ENCODE data around the gene AK9.
"Not testable (repeated sequence)": the region's sequence is repeated elsewhere in the genome, so short reads cannot be mapped to it uniquely, and the experiment has no call there.

AK9 gene

GRCh38 chr6:109690737-109691621 is at the start of gene AK9, which contains the start of gene FIG4:
Gene AK9 (minus strand): TSS chr6:109691202. CDS start chr6:109675745, 15,457 bp downstream.
Gene FIG4 (plus strand): TSS chr6:109691296. CDS start chr6:109691436, 140 bp downstream.
- peak; percentile 81 to 93 for DNase-seq (ENCODE audit: low read depth in 2 of 2)

- DNase-seq (ENCODE audit: low read depth in 2 of 2), result no peak
Measured at GRCh38 chr6:109740787-109741186, 49.8 kb upstream of the AK9 start.

- no peak for DNase-seq (ENCODE audit: low read depth in 2 of 2)
Measured at GRCh38 chr6:109739686-109740085, 48.7 kb upstream of the AK9 start.

DNA sequence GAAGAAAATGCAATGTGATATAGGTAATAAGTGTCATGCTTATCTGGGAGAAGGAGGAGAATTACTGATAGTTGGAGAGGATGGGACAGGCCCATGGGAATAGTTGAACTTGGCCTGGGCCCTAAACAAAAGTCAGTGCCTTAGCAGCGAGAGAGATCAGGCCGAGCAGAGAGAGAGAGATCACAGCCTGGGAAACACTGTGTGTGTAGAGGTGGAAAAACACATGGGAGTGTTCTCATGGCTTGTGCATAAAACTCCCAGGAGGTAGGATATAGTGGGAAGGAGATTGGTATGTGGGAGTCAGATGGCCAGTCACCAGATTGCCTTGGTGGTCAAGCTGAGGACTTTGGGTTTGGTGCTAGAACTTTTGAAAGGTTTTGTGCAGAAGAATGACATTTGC is 47.7 kb upstream of the AK9 start:
- DNase-seq (ENCODE audit: low read depth in 2 of 2), result no peak

DNA sequence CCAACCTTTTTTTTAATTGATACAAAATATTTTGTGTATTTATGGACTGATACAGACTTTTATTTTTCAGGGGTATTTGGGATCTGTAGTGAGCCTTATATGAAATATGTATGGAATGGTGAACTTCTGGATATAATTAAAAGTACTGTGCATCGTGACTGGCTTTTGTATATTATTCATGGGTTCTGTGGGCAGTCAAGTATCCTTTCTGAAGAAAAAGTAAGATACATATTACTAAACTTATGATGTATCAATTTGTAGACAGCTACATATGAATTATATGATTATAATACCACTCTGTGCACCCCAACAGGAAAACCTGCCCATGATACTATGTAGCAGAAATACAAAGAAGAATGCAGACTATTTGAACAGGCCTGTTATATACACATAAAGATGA is 47.3 kb upstream of the AK9 start:
- no peak for DNase-seq (ENCODE audit: low read depth in 2 of 2)

DNA sequence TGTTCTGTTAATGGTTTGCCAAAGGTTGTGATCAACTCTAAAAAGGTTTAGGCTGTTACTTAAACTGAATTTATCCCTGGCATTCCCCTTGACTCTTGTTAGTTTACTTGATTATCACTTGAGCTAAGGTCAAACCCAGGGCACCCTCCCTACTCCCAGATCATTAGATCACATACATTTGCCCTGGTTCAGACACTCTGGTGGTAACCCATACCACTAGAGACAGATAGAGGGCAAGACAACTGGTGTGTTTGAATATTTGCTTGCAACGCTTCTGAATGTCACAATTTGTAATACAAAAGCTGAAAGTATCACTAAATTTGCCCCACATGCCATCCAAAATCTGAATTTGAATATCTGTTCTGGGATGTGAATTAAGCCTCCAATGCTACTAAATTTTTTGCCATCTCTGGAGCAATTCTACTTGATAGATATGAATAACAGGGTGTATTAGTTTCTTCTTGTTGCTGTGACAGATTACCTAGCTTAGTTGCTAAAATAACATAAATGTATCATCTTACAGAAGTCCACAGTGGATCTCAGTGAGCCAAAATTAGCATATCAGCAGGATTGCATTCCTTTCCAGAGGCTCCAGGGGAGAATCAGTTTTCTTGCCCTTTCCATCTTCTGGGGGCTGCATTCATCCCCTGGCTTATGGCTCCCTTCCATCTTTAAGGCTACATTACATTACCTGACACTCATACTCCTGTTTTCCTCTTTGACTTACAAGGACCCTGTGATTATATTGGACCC is 45.4 kb upstream of the AK9 start:
- DNase-seq (ENCODE audit: low read depth in 2 of 2), result no peak

GRCh38 chr6:109725250-109725649 is 34.2 kb upstream of the AK9 start:
- DNase-seq (ENCODE audit: low read depth in 2 of 2), result not testable (repeated sequence)

DNA sequence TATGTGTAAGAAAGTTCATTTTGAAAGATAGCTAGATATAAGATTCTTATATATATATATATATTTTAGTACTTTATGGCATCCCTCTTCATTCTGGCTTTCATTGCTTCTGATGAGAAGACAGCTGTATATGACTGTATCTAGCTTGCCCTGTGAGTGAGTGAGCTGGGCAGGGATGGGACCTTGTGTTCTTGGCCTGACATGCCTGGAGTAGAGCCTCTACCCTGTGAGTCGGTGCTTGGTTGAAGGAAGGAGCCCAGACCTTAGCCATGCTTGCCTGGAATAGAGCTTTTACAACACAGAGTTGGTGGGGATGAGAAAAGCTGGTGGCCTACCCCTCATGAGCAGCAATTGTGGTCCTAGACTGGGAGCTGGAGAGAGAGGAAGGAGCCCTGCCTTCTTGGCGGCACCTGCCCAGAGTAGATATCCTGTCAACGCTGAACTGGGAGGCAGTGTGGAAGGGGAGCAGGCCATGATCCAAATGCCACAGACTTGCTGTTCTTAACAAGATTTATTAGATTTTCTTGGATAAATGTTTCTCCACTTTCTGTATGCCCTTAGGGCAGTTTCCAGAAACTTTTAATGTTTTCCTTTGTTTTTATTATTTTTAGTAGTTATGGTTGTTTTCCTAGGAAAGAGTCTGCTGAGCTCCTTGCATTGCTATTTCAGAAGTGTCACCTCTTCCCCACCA is 31.7 kb upstream of the AK9 start:
- DNase-seq (ENCODE audit: low read depth in 2 of 2), result no peak

- no peak for DNase-seq (ENCODE audit: low read depth in 2 of 2)
Measured at GRCh38 chr6:109722011-109722410, 31.0 kb upstream of the AK9 start.

- no peak for DNase-seq (ENCODE audit: low read depth in 2 of 2)
Measured at GRCh38 chr6:109720311-109720710, 29.3 kb upstream of the AK9 start.

DNA sequence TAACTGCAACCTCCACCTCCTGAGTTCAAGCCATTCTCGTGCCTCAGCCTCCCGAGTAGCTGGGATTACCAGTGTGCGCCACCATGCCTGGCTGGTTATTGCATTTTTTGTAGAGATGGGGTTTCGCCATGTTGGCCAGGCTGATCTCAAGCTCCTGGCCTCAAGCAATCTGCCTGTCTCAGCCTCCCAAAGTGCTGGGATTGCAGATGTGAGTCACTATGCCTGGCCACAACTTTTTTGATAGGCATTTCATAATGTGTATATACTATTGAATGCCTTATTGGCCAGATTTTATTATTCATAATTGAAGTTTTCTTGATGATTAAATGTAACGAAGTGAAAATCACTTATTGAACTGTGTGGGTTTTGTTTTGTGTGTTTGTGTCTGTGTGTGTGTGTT is 28.0 kb upstream of the AK9 start:
- no peak for DNase-seq (ENCODE audit: low read depth in 2 of 2)

DNA sequence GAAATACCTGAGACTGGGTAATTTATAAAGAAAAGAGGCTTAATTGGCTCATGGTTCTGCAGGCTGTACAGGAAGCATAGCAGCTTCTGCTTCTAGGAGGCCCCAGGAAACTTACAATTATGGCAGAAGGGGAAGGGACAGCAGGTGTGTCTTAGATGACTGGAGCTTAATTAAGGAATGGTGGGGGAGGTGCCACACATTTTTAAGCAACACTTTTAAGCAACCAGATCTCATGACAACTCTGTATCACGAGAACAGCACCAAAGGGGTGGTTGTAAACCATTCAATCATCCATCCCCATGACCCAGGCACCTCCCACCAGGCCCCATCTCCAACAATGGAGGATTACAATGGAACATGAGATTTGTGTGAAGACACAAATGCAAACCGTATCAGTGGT is 27.0 kb upstream of the AK9 start:
- no peak for DNase-seq (ENCODE audit: low read depth in 2 of 2)

- no peak for DNase-seq (ENCODE audit: low read depth in 2 of 2)
Measured at GRCh38 chr6:109715616-109716015, 24.6 kb upstream of the AK9 start.

DNA sequence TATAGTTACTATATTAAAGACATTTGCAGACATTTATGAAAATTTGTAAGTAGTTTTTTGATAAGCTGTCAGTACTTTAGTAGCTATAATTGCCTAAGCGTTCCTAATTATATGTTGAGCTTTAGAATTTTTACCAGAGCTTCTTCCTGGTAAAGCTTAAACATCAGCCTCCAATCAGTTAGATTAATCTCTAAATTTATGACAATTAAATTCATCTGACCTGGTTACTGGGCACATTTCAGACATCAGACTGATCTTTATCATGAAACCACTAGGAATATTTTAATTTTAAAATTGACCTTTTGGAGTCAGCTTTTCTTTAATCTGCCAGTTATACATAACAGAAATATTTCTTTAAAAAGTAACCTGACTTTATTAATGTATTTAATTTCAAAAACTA is 23.6 kb upstream of the AK9 start:
- no peak for DNase-seq (ENCODE audit: low read depth in 2 of 2)

DNA sequence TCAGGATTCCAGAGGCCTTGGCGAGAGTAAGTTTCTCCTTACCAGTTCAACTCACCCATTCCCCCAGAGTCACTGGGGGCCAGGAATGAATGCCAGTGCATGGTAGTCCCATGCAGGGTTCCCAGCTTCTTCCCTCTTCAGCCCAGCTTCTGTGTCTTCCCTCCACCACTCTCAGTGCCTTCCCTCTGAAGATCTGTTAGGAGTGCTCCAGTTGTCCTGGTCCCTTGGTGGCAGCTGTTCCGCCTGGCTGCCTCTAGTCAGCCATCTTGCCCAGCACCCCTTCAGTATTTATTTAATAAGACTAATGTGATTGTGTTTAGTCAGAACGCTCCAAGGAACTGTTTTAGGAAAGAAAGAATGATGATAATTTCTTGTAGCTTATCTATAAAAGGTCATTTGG is 23.2 kb upstream of the AK9 start:
- no peak for DNase-seq (ENCODE audit: low read depth in 2 of 2)

GRCh38 chr6:109713097-109713496 is 22.1 kb upstream of the AK9 start:
- no peak for DNase-seq (ENCODE audit: low read depth in 2 of 2)

GRCh38 chr6:109708099-109708498 is 17.1 kb upstream of the AK9 start:
- DNase-seq (ENCODE audit: low read depth in 2 of 2), result not testable (repeated sequence)

- no peak for DNase-seq (ENCODE audit: low read depth in 2 of 2)
Measured at GRCh38 chr6:109706513-109706912, 15.5 kb upstream of the AK9 start.

DNA sequence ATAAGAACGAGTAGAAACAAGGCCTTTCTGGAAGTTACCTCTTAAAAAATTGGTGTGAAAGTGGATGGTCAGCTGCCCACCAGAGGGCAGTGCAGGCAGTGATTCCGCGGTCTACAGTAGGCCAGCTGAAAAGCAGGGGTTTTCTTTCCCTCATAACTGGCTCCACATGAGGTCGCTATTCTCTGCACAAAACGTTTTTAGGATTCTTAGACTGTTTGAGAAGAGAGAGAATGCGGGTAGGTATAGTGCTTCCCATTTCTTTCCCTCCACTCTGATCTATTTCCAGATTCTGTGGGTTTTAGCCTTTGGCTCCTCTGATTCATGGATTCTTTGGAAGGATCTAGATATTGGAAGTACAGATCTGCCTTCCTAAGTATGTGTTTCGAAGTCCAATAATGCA is 14.3 kb upstream of the AK9 start:
- DNase-seq (ENCODE audit: low read depth in 2 of 2), result peak; percentile 54 to 69

GRCh38 chr6:109702791-109703190 is 11.8 kb upstream of the AK9 start:
- no peak for DNase-seq (ENCODE audit: low read depth in 2 of 2)

GRCh38 chr6:109701774-109702173 is 10.8 kb upstream of the AK9 start:
- DNase-seq (ENCODE audit: low read depth in 2 of 2), result no peak

- DNase-seq (ENCODE audit: low read depth in 2 of 2), result no peak
Measured at GRCh38 chr6:109701221-109701620, 10.2 kb upstream of the AK9 start.

Data from stimulated activated CD4-positive, alpha-beta T cell treated with anti-CD3 and anti-CD28 coated beads, Interleukin-12 subunit alpha, Interleukin-12 subunit beta, amount 100 ng/mL, for 24 hours (primary cell).